Measurements from ENCODE around the gene CNTLN.
"Not testable (repeated sequence)": the region's sequence is repeated elsewhere in the genome, so short reads cannot be mapped to it uniquely, and the experiment has no call there.

CNTLN gene

GRCh38 chr9:17225407-17225806 lies 90.6 kb downstream of the CNTLN start:
- no peak for TF ChIP-seq POLR2A (IDR thresholded peaks at IDR 0.05; ENCODE audit: low read length)
- no peak for TF ChIP-seq GATA1 (IDR thresholded peaks at IDR 0.05; ENCODE audit: low read depth, low read length)
- DNase-seq, result no peak

GRCh38 chr9:17229945-17230560 lies 95.2 kb downstream of the CNTLN start:
- peak in 1 of 2 experiments; percentile 5 for DNase-seq
- TF ChIP-seq GATA1 (IDR thresholded peaks at IDR 0.05; ENCODE audit: low read depth, low read length), result no peak
- no peak for TF ChIP-seq POLR2A (IDR thresholded peaks at IDR 0.05; ENCODE audit: low read length)

- DNase-seq, result no peak
- TF ChIP-seq GATA1 (IDR thresholded peaks at IDR 0.05; ENCODE audit: low read depth, low read length), result no peak
- TF ChIP-seq POLR2A (IDR thresholded peaks at IDR 0.05; ENCODE audit: low read length), result no peak
These were observed 95.8 kb downstream of the CNTLN start for GRCh38 chr9:17230646-17231045.

- TF ChIP-seq POLR2A (IDR thresholded peaks at IDR 0.05; ENCODE audit: low read length) (no peak), GATA1 (IDR thresholded peaks at IDR 0.05; ENCODE audit: low read depth, low read length) (no peak)
- DNase-seq, result no peak
These were observed 101.3 kb downstream of the CNTLN start for GRCh38 chr9:17236147-17236546.

GRCh38 chr9:17246770-17247169 lies 111.9 kb downstream of the CNTLN start:
- TF ChIP-seq POLR2A (IDR thresholded peaks at IDR 0.05; ENCODE audit: low read length) (no peak), GATA1 (IDR thresholded peaks at IDR 0.05; ENCODE audit: low read depth, low read length) (no peak)
- DNase-seq, result no peak

GRCh38 chr9:17251100-17251499 lies 116.3 kb downstream of the CNTLN start:
- TF ChIP-seq GATA1 (IDR thresholded peaks at IDR 0.05; ENCODE audit: low read depth, low read length) (no peak), POLR2A (IDR thresholded peaks at IDR 0.05; ENCODE audit: low read length) (no peak)
- peak in 1 of 2 experiments; percentile 4 for DNase-seq

GRCh38 chr9:17268531-17269188 lies 133.8 kb downstream of the CNTLN start:
- DNase-seq, result peak; percentile 27 to 48

DNA sequence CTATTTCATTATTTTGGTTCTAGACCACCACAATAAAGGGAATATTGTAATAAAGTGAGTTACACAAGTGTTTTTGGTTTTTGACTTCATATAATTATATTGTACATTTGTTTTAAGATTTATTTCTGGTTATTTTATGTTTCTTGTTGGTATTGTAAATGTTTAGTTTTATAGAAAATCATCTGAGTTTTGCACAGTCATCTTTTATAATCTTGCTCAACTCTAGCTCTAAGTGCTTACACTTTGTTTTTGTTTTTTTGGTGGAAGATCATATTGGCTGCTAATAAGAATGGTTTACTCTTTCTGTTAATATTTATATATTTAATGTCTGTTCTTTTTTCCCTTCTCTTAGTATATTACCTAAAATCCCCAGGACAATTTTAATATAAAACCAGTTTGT lies 135.0 kb downstream of the CNTLN start:
- DNase-seq, result no peak
- TF ChIP-seq POLR2A (IDR thresholded peaks at IDR 0.05; ENCODE audit: low read length), result no peak

DNA sequence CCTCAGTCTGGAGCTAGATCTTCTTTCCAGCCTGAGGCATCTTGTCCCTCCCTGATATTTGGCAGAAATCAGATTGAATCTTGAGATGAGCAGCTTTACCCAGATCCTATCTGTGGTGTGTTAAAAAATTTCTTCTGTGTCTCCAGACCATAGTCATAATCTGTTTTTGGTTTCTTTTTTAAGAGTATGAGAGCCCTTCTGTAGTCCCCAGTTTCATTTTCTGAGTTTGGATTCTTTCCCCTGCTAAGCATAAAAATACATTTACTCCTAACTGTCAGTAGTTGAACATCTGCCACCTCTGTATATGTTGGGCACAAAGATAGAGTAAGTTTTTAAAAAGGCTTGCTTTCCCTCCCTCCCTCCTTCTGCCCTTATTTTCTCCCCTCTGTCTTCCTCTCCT lies 137.7 kb downstream of the CNTLN start:
- DNase-seq, result no peak
- TF ChIP-seq GATA1 (IDR thresholded peaks at IDR 0.05; ENCODE audit: low read depth, low read length) (no peak), POLR2A (IDR thresholded peaks at IDR 0.05; ENCODE audit: low read length) (no peak)

DNA sequence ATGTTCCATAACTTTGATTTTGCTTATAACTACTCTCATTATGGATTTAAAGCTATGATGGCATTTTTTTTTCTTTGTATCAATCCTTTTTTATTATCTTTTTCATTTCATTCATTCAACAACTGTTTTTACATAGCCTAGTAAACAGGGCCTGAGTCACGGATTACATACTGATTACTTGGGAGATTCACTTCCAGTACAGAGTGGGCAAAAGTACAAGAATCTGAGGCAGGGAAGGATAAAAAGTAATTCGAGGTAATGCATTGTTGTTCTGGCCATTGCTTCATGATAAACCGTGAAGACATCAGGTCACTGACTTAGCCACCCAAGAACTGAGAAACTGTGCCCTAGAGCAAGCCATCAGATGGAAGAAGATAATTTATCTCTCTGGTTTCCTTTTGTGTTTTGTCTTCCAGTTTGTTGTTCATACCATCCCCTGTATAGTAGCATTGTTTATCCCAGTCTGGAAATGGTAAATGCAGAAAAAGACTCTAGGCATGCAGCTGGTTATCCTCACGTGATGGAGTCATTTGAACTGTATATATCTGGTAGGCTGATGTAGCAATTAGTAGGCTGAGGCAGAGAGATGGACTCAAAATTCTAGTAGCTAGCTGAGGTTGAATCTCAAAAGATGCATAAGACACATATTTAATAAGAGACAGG lies 145.6 kb downstream of the CNTLN start:
- no peak for DNase-seq
- TF ChIP-seq POLR2A (IDR thresholded peaks at IDR 0.05; ENCODE audit: low read length) (no peak), GATA1 (IDR thresholded peaks at IDR 0.05; ENCODE audit: low read depth, low read length) (no peak)

GRCh38 chr9:17290673-17291072 lies 155.8 kb downstream of the CNTLN start:
- not testable (repeated sequence) for DNase-seq

DNA sequence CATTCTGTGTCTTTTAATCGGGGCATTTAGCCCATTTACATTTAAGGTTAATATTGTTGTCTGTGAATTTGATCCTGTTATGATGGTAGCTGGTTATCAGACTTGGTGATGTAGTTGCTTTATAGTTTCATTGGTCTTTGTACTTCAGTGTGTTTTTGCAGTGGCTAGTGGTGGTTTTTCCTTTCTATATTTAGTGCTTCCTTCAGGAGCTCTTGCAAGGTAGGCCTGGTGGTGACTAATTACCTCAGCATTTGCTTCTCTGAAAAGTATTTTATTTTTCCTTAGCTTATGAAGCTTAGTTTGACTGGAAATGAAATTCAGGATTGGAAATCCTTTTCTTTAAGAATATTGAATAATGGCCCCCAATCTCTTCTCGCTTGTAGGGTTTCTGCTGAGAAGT lies 156.9 kb downstream of the CNTLN start:
- no peak for DNase-seq
- TF ChIP-seq GATA1 (IDR thresholded peaks at IDR 0.05; ENCODE audit: low read depth, low read length), result no peak
- TF ChIP-seq POLR2A (IDR thresholded peaks at IDR 0.05; ENCODE audit: low read length), result no peak

- DNase-seq, result no peak
- no peak for TF ChIP-seq POLR2A (IDR thresholded peaks at IDR 0.05; ENCODE audit: low read length)
- no peak for TF ChIP-seq GATA1 (IDR thresholded peaks at IDR 0.05; ENCODE audit: low read depth, low read length)
These were observed 158.8 kb downstream of the CNTLN start for GRCh38 chr9:17293685-17294084.

DNA sequence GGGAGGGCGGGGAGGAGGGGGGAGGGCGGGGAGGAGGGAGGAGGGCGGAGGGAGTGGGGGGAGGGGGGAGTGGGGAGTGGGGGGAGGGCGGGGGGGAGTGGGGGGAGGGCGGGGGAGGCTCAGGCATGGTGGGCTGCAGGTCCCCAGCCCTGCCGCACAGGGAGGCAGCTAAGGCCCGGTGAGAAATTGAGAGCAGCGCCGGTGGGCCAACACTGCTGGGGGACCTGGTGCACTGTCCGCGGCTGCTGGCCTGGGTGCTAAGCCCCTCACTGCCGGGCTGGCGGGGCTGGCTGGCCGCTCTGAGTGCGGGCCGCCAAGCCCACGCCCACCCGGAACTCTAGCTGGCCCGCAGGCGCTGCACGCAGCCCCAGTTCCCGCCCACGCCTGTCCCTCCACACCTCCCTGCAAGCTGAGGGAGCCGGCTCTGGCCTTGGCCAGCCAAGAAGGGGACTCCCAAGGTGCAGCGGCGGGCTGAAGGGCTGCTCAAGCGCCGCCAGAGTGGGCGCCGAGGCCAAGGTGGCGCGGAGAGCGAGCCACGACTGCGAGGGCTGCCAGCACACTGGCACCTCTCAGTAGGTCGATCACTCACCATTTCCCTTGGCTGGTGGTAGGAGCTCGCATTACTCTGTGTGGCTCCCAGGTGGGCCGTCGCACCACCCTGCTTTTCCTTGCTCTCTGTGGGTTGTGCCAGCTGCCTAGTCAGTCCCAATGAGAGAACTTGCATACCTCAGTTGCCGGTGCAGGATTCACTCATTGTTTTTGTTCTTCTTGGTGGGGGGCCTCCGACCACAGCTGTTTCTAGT lies 160.2 kb downstream of the CNTLN start:
- no peak for TF ChIP-seq POLR2A (IDR thresholded peaks at IDR 0.05; ENCODE audit: low read length)
- TF ChIP-seq GATA1 (IDR thresholded peaks at IDR 0.05; ENCODE audit: low read depth, low read length), result no peak
- no peak for DNase-seq
